K562 (cell line): ENCODE results near the gene CMBL. TPM values are rescaled to one million over a fixed set of nuclear protein-coding genes. Genes with fewer than 3 reads are reported as not detected.

Source experiments
- ATF6 ChIP-seq: sonication (generic); formaldehyde crosslinking; IDR thresholded peaks from 2 replicates; pipeline ENCODE4 v1.4.0; 2020; ENCODE audit warnings: mild to moderate bottlenecking, missing genetic modification reagents
- ELF2 ChIP-seq: fragments of 250-450 bp; sonication (Bioruptor Pico); IDR thresholded peaks from 2 replicates; pipeline ENCODE4 v1.5.0; 2021; ENCODE audit warnings: mild to moderate bottlenecking
- ZBTB12 ChIP-seq: fragments of 250-450 bp; sonication (Bioruptor Pico); IDR thresholded peaks from 2 replicates; pipeline ENCODE4 v1.4.0; 2020
- ZNF263 ChIP-seq: sonication (generic); formaldehyde crosslinking; IDR thresholded peaks from 2 replicates; pipeline ENCODE4 v1.8.0; 2022; ENCODE audit warnings: mild to moderate bottlenecking, missing genetic modification reagents, borderline replicate concordance
- ZNF57 ChIP-seq: fragments of 450-650 bp; formaldehyde crosslinking; IDR thresholded peaks from 2 replicates; pipeline ENCODE4 v1.4.0; 2020; ENCODE audit warnings: mild to moderate bottlenecking, moderate library complexity
- polyA plus RNA-seq, 8 experiments: library from polyadenylated mRNA; depleted of rRNA in 4 of 8; stranded (reverse) in 5 of 8; unstranded in 3 of 8; fragments of >200 nt; fragmentation: Nextera tagmentation in 2 of 8; fragmentation: Illumina TruSeq in 1 of 8; extraction: Ambion mirVana in 2 of 8; extraction: Trizol in 1 of 8; gene quantifications; 2 replicates each; pipeline versions ENCODE4 v1.2.1 to v1.2.3, GENCODE V29; 2011 to 2014; ENCODE audit warnings: inconsistent platforms in 1 of 8, missing spikeins in 1 of 8
- total RNA-seq, 7 experiments: library from RNA; depleted of rRNA in 6 of 7; stranded (reverse); fragments of >200 nt in 6 of 7; fragmentation: Illumina TruSeq in 2 of 7; extraction: Trizol in 2 of 7; gene quantifications; 2 replicates each; pipeline versions ENCODE4 v1.2.1 to v1.2.3, GENCODE V29; 2011 to 2021; ENCODE audit warnings: low replicate concordance in 1 of 7
- TF ChIP-seq, protein P1 (sequence below): fragments of 200-600 bp; sonication (generic); IDR thresholded peaks from one replicate; pipeline ENCODE4 v1.6.1; 2012; ENCODE audit warnings: mild to moderate bottlenecking, low read depth, low read length, inconsistent platforms
- TF ChIP-seq, protein P2 (sequence below), 3 experiments: IDR thresholded peaks in 2 of 3; conservative IDR thresholded peaks in 1 of 3; 2 replicates each; pipeline ENCODE4 v1.5.1; 2011 to 2012; ENCODE audit warnings: low read length in 3 of 3, mild to moderate bottlenecking in 3 of 3, control low read depth in 2 of 3, improper control_type of control experiment in 1 of 3, inconsistent platforms in 1 of 3, low read depth in 1 of 3, mixed read lengths in 1 of 3, moderate library complexity in 1 of 3; ENCODE audit not compliant: insufficient read depth in 2 of 3

The CMBL gene
- total and polyA plus RNA-seq, 9 of the 15 experiments (the other 6 are each of a cell fraction or from before 2014, with no cell fraction given) = 22.6 to 192 (median 71.1) TPM

DNA sequence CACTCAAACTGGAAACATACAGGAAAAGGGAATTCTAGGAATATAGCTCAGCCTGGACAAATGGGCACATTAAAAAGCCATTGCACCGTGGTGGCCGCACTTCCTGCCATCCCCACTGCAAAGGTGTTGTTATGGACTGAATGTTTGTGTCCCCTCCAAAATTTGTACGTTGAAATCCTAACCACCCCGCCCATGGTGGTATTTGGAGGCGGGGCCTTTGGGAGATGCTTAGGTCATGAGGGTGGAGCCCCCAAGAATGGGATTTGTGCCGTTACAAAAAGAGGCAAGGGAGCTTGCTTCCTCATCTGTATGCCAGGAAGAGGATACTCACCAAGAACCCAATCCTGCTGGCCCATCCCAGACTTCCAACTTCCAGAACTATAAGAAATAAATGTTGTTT is 1.1 kb upstream of the CMBL start (continued):
- TF ChIP-seq, protein P1, sequence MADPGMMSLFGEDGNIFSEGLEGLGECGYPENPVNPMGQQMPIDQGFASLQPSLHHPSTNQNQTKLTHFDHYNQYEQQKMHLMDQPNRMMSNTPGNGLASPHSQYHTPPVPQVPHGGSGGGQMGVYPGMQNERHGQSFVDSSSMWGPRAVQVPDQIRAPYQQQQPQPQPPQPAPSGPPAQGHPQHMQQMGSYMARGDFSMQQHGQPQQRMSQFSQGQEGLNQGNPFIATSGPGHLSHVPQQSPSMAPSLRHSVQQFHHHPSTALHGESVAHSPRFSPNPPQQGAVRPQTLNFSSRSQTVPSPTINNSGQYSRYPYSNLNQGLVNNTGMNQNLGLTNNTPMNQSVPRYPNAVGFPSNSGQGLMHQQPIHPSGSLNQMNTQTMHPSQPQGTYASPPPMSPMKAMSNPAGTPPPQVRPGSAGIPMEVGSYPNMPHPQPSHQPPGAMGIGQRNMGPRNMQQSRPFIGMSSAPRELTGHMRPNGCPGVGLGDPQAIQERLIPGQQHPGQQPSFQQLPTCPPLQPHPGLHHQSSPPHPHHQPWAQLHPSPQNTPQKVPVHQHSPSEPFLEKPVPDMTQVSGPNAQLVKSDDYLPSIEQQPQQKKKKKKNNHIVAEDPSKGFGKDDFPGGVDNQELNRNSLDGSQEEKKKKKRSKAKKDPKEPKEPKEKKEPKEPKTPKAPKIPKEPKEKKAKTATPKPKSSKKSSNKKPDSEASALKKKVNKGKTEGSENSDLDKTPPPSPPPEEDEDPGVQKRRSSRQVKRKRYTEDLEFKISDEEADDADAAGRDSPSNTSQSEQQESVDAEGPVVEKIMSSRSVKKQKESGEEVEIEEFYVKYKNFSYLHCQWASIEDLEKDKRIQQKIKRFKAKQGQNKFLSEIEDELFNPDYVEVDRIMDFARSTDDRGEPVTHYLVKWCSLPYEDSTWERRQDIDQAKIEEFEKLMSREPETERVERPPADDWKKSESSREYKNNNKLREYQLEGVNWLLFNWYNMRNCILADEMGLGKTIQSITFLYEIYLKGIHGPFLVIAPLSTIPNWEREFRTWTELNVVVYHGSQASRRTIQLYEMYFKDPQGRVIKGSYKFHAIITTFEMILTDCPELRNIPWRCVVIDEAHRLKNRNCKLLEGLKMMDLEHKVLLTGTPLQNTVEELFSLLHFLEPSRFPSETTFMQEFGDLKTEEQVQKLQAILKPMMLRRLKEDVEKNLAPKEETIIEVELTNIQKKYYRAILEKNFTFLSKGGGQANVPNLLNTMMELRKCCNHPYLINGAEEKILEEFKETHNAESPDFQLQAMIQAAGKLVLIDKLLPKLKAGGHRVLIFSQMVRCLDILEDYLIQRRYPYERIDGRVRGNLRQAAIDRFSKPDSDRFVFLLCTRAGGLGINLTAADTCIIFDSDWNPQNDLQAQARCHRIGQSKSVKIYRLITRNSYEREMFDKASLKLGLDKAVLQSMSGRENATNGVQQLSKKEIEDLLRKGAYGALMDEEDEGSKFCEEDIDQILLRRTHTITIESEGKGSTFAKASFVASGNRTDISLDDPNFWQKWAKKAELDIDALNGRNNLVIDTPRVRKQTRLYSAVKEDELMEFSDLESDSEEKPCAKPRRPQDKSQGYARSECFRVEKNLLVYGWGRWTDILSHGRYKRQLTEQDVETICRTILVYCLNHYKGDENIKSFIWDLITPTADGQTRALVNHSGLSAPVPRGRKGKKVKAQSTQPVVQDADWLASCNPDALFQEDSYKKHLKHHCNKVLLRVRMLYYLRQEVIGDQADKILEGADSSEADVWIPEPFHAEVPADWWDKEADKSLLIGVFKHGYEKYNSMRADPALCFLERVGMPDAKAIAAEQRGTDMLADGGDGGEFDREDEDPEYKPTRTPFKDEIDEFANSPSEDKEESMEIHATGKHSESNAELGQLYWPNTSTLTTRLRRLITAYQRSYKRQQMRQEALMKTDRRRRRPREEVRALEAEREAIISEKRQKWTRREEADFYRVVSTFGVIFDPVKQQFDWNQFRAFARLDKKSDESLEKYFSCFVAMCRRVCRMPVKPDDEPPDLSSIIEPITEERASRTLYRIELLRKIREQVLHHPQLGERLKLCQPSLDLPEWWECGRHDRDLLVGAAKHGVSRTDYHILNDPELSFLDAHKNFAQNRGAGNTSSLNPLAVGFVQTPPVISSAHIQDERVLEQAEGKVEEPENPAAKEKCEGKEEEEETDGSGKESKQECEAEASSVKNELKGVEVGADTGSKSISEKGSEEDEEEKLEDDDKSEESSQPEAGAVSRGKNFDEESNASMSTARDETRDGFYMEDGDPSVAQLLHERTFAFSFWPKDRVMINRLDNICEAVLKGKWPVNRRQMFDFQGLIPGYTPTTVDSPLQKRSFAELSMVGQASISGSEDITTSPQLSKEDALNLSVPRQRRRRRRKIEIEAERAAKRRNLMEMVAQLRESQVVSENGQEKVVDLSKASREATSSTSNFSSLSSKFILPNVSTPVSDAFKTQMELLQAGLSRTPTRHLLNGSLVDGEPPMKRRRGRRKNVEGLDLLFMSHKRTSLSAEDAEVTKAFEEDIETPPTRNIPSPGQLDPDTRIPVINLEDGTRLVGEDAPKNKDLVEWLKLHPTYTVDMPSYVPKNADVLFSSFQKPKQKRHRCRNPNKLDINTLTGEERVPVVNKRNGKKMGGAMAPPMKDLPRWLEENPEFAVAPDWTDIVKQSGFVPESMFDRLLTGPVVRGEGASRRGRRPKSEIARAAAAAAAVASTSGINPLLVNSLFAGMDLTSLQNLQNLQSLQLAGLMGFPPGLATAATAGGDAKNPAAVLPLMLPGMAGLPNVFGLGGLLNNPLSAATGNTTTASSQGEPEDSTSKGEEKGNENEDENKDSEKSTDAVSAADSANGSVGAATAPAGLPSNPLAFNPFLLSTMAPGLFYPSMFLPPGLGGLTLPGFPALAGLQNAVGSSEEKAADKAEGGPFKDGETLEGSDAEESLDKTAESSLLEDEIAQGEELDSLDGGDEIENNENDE = no peak
- TF ChIP-seq, protein P2, sequence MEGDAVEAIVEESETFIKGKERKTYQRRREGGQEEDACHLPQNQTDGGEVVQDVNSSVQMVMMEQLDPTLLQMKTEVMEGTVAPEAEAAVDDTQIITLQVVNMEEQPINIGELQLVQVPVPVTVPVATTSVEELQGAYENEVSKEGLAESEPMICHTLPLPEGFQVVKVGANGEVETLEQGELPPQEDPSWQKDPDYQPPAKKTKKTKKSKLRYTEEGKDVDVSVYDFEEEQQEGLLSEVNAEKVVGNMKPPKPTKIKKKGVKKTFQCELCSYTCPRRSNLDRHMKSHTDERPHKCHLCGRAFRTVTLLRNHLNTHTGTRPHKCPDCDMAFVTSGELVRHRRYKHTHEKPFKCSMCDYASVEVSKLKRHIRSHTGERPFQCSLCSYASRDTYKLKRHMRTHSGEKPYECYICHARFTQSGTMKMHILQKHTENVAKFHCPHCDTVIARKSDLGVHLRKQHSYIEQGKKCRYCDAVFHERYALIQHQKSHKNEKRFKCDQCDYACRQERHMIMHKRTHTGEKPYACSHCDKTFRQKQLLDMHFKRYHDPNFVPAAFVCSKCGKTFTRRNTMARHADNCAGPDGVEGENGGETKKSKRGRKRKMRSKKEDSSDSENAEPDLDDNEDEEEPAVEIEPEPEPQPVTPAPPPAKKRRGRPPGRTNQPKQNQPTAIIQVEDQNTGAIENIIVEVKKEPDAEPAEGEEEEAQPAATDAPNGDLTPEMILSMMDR (IDR thresholded peaks at IDR 0.05 in 2 of 3, conservative IDR thresholded peaks at IDR 0.05 in 1 of 3; ENCODE audit: insufficient read depth in 2 of 3, low read depth in 1 of 3, low read length in 3 of 3) = no peak
- TF ChIP-seq ELF2 (no peak), ZNF57 (CRISPR knock-in tag) (no peak), ATF6 (no peak), ZBTB12 (CRISPR knock-in tag) (no peak), ZNF263 (CRISPR knock-in tag) (no peak)
